HuH-7.5 (cell line): ENCODE measurements around the gene PLVAP.

Experiments used
- DNase-seq: peaks from one replicate; pipeline ENCODE4 v3.0.0; 2011; ENCODE audit warnings: low spot score

Gene PLVAP

GRCh38 chr19:17357078-17357666 is 20.0 kb downstream of the PLVAP start:
- DNase-seq: no peak

DNA sequence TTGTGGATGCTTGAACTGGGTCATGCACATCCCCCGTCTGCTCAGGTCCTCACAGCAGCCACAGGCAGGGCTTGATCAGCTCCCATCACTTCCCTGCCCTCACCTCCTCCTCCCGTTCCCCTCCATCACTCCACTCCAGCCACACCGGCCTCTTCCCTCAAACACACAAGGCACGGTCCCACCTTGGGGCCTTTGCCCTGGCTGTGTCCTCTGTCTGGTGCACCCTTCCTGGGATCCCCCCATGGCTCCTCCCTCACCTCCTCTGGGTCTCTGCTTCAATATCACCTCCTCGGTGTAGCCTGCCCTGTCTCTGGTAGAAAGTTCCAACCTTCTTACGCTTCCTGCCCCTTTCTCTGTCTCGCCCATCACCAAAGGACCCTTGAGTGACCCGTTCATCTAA is 23.8 kb downstream of the PLVAP start:
- no peak for DNase-seq

DNA sequence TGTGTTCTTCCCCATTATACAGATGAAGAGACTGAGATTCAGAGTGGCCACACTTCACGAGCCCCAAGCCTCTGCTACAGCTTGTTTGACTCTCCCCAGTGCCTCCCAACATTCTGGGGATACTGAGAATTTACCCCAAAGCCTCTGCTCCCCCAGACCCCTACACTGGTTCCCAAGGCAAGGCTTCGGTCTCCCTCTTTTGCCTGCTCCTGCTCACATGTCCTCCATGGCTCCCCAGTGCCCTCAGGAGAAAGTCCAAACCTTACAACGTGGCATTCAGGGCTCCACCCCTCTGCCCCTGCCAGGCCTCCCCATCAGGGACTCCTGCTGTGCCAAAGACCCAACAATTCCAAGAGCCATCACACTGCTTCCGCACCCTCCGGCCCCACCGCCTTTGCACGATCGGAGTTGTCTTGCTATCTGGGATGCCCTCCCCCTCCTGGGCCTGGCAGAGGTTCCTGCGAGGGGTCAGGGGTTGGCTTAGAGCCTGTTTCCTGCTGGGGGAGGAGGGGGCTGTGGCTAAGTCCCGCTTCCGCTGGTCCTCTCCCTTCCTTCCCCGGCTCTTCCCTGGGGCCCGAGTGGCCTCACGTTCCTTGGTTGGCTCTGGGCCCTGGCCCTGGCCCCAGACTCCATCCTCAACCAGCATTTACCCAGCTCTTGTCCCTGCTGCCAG is 24.4 kb downstream of the PLVAP start:
- no peak for DNase-seq

DNA sequence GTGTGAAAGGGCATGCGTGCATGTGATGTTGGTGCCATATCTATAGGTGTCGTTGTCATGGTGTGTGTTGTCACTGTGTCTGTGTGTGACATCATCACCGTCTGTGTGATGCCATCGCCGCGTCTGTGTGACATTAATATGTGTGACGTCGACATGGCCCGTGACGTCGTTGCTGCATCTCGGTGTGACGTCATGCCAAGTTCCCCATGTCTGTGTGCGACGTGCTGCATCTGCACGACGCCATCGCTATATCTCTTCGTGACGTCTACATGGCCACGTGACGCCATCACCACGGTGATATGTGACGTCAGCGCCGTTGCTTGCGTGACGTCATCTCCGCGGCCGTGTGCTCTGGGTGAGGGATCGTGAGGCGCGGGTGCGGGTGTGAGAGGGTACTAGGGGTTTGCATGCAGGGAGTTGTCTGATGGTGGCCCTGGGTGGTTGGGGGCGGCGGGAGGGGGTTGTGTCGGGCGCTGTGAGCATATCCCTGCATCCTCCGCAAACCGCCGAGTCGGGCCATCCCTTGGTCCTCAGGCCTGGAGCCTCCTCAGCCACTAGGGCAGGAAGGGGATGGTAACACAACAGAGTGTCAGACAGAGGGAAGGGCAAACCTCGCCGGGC is 25.2 kb downstream of the PLVAP start:
- no peak for DNase-seq

DNA sequence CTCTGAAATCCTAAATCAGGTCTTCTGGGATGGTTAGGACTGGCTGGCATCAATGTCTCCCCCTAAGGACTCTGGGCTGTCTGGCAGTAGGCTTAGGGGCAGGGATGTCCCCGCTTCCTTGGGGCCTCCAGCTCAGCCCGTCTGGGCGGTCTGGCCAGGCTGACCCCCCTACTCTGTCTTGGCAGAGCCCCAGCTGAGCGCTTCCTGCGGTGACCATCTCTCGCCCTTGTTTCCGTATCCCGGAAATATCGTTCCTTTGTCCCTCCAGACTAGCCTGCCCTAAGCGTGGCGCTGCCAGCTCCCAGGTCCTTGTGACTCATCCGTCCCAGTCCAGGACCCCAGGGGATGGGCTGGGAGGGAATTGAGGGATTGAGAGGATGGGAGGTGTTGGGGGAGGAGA is 28.4 kb downstream of the PLVAP start:
- no peak for DNase-seq

GRCh38 chr19:17347877-17348276 is 29.3 kb downstream of the PLVAP start:
- DNase-seq: no peak

DNA sequence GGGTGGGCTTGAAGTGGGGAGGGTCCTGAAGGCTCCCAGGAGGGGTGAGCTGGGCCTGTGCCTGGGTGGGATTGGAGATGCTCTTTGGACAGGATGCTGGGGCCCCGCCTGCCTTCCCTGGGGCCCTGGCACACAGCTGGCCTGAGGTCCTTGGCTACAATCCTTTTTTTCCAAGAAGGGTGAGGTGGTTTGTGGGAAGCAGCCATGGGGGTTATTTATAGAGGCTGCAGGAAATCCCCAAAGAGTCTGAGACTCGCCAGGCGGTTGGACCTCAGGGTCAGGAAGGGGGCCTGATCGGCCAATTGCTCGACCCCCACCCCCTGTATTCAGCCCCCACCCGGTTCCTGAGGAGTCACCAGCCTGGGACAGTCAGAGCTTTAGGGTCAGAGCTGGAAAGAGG is 29.8 kb downstream of the PLVAP start:
- no peak for DNase-seq

DNA sequence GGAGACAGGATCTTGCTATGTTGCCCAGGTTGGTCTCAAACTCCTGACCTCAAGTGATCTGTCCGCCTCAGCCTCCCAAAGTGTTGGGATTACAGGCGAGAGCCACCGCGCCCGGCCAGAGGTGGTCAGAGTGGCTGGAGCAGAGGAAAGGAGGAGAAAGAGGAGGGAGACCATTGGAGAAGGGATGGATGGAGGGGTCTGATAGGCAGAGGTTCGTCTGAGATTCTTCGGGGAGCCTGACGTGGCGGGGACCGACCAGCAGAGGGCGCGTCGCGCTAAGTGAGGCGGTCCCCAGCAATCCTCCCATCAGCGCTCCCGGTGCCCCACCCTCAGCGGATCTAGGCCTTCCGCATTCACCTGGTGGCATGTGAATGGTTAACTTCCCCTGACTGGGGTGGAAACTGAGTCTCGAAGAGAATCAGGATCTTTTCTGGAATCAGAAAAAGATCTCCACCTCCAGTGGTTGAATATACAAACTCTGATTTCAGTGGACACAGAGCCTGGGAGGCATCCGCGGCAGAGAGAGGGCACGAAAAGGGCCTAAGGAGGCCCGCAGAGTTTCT is 31.0 kb downstream of the PLVAP start:
- DNase-seq: peak; percentile 80

GRCh38 chr19:17341845-17342244 is 35.3 kb downstream of the PLVAP start:
- DNase-seq: no peak

- DNase-seq: no peak
Observed at GRCh38 chr19:17341386-17341785, 35.8 kb downstream of the PLVAP start.

GRCh38 chr19:17340871-17341357 is 36.2 kb downstream of the PLVAP start:
- DNase-seq: no peak

DNA sequence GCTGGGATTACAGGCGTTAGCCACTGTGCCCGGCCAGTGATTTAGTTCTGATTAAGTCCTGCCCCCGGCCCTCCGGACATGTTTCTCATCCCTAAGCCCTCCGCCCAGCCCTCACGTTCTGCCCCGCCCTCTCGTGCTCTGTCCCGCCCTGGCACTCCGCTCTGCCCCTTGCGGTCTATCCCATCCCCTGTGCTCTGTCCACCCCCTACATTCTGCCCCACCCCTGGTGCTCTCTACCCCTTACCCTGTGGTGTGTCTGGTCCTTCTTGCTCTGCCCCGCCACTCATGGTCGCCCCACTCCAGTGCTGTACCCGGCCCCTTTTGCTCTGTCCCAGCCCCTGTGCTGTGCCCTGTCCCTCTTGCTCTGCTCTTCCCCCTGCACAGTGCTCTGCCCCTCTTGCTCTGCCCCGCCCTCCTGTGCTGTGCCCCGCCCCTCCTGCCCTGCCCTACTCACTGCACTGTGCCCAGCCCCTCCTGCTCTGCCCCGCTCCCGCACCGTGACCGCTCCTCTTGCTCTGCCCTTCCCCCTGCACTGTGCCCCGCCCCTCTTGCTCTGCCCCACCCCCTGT is 36.8 kb downstream of the PLVAP start:
- DNase-seq: no peak

DNA sequence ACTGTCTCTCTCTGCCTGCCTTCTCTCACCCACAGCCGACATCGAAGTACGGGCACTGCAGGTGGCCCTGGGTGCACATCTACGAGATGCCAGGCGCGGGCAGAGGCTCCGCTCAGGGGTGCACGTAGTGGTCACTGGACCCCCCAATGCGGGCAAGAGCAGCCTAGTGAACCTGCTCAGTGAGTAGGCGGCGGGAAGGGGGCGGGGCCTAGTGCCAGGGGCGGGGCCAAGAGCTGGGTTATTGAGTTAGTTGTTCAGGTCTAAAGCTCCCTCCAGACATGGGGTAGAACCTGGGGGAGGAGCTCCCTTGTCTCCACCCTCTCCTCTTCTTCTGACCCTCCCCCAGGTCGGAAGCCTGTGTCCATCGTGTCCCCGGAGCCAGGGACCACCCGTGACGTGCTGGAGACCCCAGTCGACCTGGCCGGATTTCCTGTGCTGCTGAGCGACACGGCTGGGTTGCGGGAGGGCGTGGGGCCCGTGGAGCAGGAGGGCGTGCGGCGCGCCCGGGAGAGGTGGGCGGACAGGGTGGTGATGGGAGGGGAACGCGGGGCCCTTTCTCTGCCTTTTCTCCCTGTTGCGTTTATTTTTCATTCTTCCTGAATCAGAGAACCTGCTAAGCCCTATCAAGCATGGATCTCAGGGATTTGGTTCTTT is 37.9 kb downstream of the PLVAP start:
- DNase-seq: no peak

- no peak for DNase-seq
Observed at GRCh38 chr19:17338433-17339078, 38.6 kb downstream of the PLVAP start.

DNA sequence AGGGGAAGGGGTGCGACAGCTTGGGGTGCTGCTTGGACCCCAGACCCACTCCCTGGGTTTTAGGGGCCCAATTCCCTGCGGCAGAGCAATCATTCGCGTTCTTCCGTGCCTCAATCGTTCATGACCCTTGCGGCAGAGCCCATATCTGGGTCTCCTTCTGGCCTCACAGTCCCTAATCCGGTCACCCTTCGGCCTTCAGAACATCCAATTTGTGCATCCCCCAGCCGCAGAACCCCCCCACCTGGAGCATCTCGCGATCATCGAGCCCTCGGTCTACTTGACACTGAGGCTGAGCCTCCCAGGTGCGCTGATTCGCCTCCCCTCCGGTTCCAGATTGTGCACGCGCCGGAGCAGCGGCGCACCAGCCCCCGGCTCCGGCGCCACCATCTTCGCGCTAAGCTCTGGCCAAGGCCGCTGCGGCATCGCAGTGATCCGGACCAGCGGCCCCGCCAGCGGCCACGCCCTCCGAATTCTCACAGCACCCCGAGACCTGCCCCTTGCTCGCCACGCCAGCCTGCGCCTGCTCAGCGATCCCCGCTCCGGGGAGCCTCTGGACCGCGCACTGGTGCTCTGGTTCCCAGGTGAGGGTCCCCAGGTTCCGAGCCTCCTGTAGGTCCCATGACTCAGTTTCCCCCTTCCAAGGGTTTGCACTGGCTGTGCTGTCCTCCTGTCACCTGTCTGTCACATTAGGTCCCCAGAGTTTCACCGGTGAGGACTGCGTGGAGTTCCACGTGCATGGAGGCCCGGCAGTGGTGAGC is 39.3 kb downstream of the PLVAP start:
- no peak for DNase-seq

DNA sequence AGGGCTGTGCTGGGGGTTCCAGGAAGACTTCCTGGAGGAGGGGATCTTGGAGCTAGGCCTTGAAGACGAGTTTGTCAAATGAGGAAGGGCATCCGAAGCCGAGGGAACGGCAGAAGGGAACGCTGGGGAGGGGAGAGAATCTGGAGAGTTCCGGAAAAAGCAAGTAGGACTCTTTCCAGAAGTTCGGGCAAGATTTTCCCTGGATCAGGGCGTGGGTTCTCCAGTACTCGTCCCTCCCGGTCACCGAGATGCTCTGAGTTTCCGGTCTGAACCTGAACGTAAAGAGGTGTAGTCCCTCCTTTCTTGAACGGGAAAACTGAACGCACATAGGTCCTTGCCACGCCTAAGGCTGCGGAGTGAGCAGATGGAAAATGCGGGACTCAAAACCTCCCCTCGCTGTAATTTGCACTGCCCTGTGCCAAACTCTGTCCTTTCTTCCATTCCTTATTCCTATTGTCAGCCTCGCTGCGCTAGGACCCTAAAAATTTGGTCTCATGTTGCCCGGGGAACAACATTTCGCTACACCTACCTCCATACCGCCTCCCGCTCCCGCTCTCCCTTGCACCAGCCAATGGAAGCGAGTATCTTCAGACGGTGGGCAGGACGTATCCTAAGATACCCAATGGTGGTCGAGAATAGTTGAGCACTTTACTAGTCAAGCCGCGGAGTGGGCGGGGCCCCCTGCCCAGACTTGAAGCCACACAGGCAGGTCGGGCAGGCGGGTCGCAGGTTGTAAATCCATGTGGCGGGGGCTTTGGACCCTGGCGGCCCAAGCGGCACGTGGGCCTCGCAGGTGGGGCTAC is 40.1 kb downstream of the PLVAP start, which contains the start of gene GTPBP3:
Gene GTPBP3, plus strand, starts transcription at position 682 of the 803 bp plus-strand sequence. Its CDS starts 59 bp downstream, at position 741.
- DNase-seq: peak; percentile 99

- DNase-seq: no peak
Observed at GRCh38 chr19:17335575-17335974, 41.6 kb downstream of the PLVAP start.

GRCh38 chr19:17334414-17335409 is 42.4 kb downstream of the PLVAP start, which contains the start of gene ANO8:
Gene ANO8 (minus strand): TSS chr19:17334855. CDS start chr19:17334670, 185 bp downstream.
- peak; percentile 99 for DNase-seq
